Esophagus muscularis mucosa (tissue), 4 donors: ENCODE results near the gene RAB34.

Experiments used
- EP300 ChIP-seq: sonication (generic); formaldehyde crosslinking; IDR thresholded peaks from one replicate; pipeline ENCODE4 v1.6.1; 2017; ENCODE audit warnings: antibody characterized with exemption
- POLR2A ChIP-seq: fragments of 450-650 bp; IDR thresholded peaks from one replicate; pipeline ENCODE4 v1.6.1; 2017; ENCODE audit warnings: antibody characterized with exemption, moderate library complexity, mild to moderate bottlenecking, low read depth
- POLR2AphosphoS5 ChIP-seq, 2 donors: sonication (generic); formaldehyde crosslinking; IDR thresholded peaks; one replicate each; pipeline ENCODE4 v1.6.1; 2017; ENCODE audit warnings: antibody characterized with exemption in 2 of 2
- TF ChIP-seq, protein P1 (sequence below), 3 experiments: fragments of 200-600 bp in 2 of 3; fragments of 450-650 bp in 1 of 3; sonication (generic) in 2 of 3; IDR thresholded peaks; one replicate each; pipeline ENCODE4 v1.5.1; 2017 to 2019; ENCODE audit warnings: antibody characterized with exemption in 3 of 3, mild to moderate bottlenecking in 2 of 3, moderate library complexity in 1 of 3

DNA sequence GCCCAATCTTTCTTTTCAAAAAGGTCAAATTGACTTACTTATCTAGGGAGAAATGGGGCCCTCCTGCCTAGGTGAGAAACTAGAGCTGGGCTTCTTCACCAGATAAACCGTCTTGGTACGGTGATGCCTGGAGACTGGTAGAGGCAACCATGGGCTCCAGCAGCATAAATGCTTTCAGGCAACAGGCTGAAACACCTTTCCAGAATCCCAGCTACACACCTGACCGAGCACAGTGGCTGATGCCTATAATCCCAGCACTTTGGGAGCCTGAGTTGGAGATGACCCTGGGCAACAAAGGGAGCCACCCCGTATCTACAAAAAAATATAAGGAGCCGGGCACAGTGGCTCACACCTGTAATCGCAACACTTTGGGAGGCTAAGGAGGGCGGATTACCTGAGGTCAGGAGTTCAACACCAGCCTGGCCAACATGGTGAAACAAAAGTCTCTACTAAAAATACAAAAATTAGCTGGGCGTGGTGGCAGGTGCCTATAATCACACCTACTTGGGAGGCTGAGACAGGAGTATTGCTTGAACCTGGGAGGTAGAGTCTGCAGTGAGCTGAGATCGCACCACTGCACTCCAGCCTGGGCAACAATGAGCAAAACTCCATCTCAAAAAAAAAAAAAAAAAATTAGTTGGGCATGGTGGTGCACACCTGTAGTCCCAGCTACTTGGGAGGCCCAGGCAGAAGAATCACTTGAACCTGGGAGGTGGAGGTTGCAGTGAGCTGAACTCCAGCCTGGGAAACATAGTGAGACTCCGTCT, 34.1 kb upstream of the RAB34 start:
- TF ChIP-seq, protein P1, sequence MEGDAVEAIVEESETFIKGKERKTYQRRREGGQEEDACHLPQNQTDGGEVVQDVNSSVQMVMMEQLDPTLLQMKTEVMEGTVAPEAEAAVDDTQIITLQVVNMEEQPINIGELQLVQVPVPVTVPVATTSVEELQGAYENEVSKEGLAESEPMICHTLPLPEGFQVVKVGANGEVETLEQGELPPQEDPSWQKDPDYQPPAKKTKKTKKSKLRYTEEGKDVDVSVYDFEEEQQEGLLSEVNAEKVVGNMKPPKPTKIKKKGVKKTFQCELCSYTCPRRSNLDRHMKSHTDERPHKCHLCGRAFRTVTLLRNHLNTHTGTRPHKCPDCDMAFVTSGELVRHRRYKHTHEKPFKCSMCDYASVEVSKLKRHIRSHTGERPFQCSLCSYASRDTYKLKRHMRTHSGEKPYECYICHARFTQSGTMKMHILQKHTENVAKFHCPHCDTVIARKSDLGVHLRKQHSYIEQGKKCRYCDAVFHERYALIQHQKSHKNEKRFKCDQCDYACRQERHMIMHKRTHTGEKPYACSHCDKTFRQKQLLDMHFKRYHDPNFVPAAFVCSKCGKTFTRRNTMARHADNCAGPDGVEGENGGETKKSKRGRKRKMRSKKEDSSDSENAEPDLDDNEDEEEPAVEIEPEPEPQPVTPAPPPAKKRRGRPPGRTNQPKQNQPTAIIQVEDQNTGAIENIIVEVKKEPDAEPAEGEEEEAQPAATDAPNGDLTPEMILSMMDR (IDR thresholded peaks at IDR 0.05), result no peak
- TF ChIP-seq EP300 (no peak), POLR2A (no peak), POLR2AphosphoS5 (IDR thresholded peaks at IDR 0.05) (no peak)
